OCI-LY3 (cell line): ENCODE measurements around the gene ZNF438.

Experiments used
- CTCF ChIP-seq: fragments of 200-600, 300-600 bp; sonication (generic); IDR thresholded peaks from 2 replicates; pipeline ENCODE4 v1.5.1; 2014; ENCODE audit warnings: antibody characterized with exemption, low read length, low read depth
- EZH2phosphoT487 ChIP-seq: fragments of 200-600 bp; shearing (Covaris generic); IDR thresholded peaks from 2 replicates; pipeline ENCODE4 v1.6.1; 2018; ENCODE audit warnings: antibody characterized with exemption, mixed run types, low read depth

- no peak for TF ChIP-seq CTCF
- no peak for TF ChIP-seq EZH2phosphoT487
These were observed 182.2 kb downstream of the ZNF438 start for GRCh38 chr10:30849231-30850035.
